Measurements from ENCODE around the gene ROCK2. TPM values are rescaled to one million over a fixed set of nuclear protein-coding genes. Genes with fewer than 3 reads are reported as not detected.
A peak's percentile ranks its signal among the peaks of the same experiment; 100 is the strongest.

ROCK2 gene
- total and polyA plus RNA-seq, 5 donors from 2014 or later = 8.6 to 20.6 (median 10.4) TPM

DNA sequence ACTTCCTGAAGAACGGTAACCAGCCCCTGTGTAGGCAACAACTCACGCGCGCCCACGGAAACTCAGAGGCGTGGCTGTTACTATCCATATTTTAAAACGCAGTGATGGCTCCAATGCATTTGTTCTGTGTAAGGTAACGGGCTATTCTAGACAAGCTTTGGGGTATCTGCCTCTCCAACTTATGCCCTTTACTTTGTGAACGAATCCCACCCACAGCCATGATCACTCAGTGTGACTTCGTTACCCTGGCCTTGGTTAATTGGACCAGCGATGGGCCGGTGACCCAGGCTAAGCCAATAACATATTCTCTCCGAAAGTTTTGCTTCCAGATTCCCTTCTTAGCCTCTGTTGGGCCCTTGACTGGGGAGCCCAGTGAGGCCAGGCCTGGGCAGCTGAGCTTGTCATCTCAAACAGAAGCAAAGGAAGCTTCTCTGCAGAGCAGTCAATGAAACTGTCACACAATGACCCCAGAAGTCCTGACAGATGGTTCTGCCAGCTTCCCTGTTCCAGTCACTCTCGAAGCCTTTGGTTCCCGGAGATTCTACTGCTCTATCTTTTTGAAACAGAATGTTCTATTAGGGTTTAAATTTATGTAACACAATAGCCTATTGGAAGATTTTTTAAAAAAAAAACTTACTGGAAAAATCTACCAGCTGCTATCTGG is 30.7 kb upstream of the ROCK2 start:
- no peak for DNase-seq
- no peaks in the 10 kb centered on the region for H3K9me3 ChIP-seq (ENCODE audit: control insufficient read depth in 2 of 2, low read length in 2 of 2)
- no peak overlapping the region for H3K27ac Mint-ChIP-seq
- no peaks in the 10 kb centered on the region for H3K27me3 ChIP-seq (ENCODE audit: control insufficient read depth, insufficient read depth, low read length)
- H3K4me3 ChIP-seq (ENCODE audit: low read depth, low read length) = no peak overlapping the region
- no peaks in the 10 kb centered on the region for H3K36me3 Mint-ChIP-seq
- no peaks in the 10 kb centered on the region for H3K9me3 Mint-ChIP-seq
- no peaks in the 10 kb centered on the region for H3K36me3 ChIP-seq (ENCODE audit: control insufficient read depth, insufficient read depth, low read length)
- H3K4me1 ChIP-seq (ENCODE audit: control insufficient read depth, insufficient read depth, low read length, poor library complexity, severe bottlenecking) = no peaks in the 10 kb centered on the region
- no peak for ATAC-seq (ENCODE audit: low read depth in 2 of 2)
- no peak overlapping the region for H3K4me3 Mint-ChIP-seq
- H3K27ac ChIP-seq (ENCODE audit: insufficient read depth, low read length, poor library complexity, severe bottlenecking) = no peak overlapping the region
- H3K4me1 Mint-ChIP-seq = no peaks in the 10 kb centered on the region
- peaks cover 23% of the 10 kb centered on the region for H3K27me3 Mint-ChIP-seq

DNA sequence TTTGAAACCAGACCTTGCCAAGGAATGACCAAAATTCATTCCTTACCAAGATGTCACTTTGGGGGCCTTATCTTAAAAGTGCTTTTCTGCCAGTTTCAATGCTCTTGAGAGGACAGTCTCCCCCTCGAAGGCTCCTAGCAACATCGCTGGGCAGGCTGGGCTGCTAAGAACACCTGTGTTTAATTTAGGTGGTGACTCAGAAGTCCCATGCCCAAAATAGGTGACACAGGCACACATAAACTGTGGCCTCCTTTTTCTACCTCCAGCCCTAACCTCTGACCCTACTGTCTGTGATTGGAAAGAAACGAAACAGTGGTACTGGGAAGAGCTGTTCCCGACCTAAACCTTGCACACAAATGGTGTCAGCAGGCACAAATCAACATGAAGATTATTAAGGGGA is 28.7 kb upstream of the ROCK2 start:
- no peak for DNase-seq
- H3K36me3 ChIP-seq (ENCODE audit: control insufficient read depth, insufficient read depth, low read length) = no peaks in the 10 kb centered on the region
- no peak overlapping the region for H3K4me3 ChIP-seq (ENCODE audit: low read depth, low read length)

DNA sequence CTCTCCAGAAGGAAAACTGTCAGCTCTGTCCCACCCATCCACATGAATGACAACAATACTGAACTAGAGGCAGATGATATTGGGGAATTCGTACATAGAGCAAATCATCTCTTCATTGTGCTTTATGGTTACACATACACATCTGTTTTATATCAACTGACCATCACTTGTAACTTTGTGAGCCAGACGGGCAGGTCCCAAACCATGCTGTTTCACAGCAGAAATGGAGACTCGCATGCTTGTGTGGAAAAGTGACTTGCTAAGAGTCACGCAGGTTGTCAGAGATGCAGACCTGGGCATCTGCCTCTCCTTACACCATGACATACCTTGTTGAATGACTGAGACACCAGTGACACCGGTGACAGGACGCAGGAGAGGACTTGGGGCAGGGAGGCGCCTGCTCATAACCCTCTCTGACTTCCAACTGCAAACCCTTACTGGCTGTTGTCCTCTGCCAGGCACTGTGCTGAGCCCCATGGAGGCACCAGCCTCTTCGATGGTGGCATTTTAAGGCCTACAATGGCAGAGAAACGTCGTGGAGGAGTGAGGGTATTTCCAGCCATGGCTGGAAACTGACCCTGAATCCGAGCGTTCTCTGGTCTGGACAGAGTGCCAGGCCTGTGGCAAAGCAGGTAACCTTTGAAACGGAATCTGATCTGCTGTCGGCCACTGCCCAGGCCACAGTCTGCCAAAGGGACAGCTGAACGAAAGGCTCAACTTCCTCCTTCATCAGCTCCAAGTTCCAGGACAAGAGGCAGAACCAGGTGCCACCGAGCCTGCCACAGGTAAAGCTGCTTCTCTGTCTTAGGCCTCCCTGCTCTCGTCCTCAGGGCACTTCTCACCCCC is 26.9 kb upstream of the ROCK2 start:
- H3K36me3 Mint-ChIP-seq = no peaks in the 10 kb centered on the region
- H3K4me3 Mint-ChIP-seq = no peak overlapping the region
- H3K27ac Mint-ChIP-seq = no peak overlapping the region
- no peak for DNase-seq
- H3K4me3 ChIP-seq (ENCODE audit: low read depth, low read length) = no peak overlapping the region
- no peaks in the 10 kb centered on the region for H3K4me1 ChIP-seq (ENCODE audit: control insufficient read depth, insufficient read depth, low read length, poor library complexity, severe bottlenecking)
- H3K4me1 Mint-ChIP-seq = no peaks in the 10 kb centered on the region
- H3K9me3 Mint-ChIP-seq = no peaks in the 10 kb centered on the region
- H3K9me3 ChIP-seq (ENCODE audit: control insufficient read depth in 2 of 2, low read length in 2 of 2) = no peaks in the 10 kb centered on the region
- H3K27me3 ChIP-seq (ENCODE audit: control insufficient read depth, insufficient read depth, low read length) = no peaks in the 10 kb centered on the region
- H3K36me3 ChIP-seq (ENCODE audit: control insufficient read depth, insufficient read depth, low read length) = no peaks in the 10 kb centered on the region
- peaks cover 15% of the 10 kb centered on the region for H3K27me3 Mint-ChIP-seq
- ATAC-seq (ENCODE audit: low read depth in 2 of 2) = no peak
- H3K27ac ChIP-seq (ENCODE audit: insufficient read depth, low read length, poor library complexity, severe bottlenecking) = no peak overlapping the region

More for the DNA sequence above, 28.7 kb upstream of the ROCK2 start:
- H3K9me3 ChIP-seq (ENCODE audit: control insufficient read depth in 2 of 2, low read length in 2 of 2) = no peaks in the 10 kb centered on the region
- no peak overlapping the region for H3K27ac ChIP-seq (ENCODE audit: insufficient read depth, low read length, poor library complexity, severe bottlenecking)
- no peaks in the 10 kb centered on the region for H3K4me1 Mint-ChIP-seq
- H3K36me3 Mint-ChIP-seq = no peaks in the 10 kb centered on the region
- H3K27ac Mint-ChIP-seq = no peak overlapping the region
- ATAC-seq (ENCODE audit: low read depth in 2 of 2) = no peak
- H3K27me3 ChIP-seq (ENCODE audit: control insufficient read depth, insufficient read depth, low read length) = no peaks in the 10 kb centered on the region
- no peak overlapping the region for H3K4me3 Mint-ChIP-seq
- no peaks in the 10 kb centered on the region for H3K9me3 Mint-ChIP-seq
- H3K4me1 ChIP-seq (ENCODE audit: control insufficient read depth, insufficient read depth, low read length, poor library complexity, severe bottlenecking) = no peaks in the 10 kb centered on the region
- peaks cover 18% of the 10 kb centered on the region for H3K27me3 Mint-ChIP-seq

DNA sequence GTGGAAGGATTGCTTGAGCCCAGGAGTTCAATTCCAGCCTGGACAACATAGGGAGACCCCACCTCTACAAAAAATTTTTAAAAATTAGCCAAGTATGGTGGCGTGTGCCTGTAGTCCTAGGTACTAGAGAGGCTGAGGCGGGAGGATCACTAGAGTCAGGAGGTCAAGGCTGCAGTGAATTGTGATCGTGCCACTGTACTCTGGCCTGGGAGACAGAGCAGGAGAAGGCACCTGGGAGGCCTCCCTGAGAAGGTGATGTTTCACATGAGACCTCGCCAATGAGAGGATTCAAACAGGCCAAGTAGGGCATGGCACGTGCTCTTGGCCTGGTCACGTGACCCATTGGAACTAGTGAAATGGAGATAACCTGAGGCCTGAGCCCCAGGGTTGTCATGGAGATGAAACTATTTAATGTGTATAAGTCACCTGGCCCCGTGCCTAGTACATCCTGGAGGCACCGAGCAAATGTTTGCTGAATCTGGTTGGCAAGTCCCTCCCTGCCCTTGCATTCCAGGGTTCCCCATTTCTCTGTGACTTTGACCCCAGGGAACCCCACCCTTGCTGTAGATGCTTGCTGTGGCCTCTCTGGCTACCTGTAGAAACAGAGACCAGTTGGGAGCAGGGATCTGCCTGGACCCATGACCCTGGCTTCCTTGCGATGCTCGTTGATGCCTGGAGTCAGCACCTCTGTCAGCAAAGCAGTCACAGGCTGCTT is 26.1 kb upstream of the ROCK2 start:
- no peaks in the 10 kb centered on the region for H3K36me3 Mint-ChIP-seq
- H3K27me3 Mint-ChIP-seq = peaks cover 23% of the 10 kb centered on the region
- ATAC-seq (ENCODE audit: low read depth in 2 of 2) (no peak), DNase-seq (no peak)
- Histone ChIP-seq H3K27me3 (ENCODE audit: control insufficient read depth, insufficient read depth, low read length) (no peaks in the 10 kb centered on the region), H3K36me3 (ENCODE audit: control insufficient read depth, insufficient read depth, low read length) (no peaks in the 10 kb centered on the region), H3K27ac (ENCODE audit: insufficient read depth, low read length, poor library complexity, severe bottlenecking) (no peak overlapping the region), H3K4me3 (ENCODE audit: low read depth, low read length) (no peak overlapping the region), H3K4me1 (ENCODE audit: control insufficient read depth, insufficient read depth, low read length, poor library complexity, severe bottlenecking) (no peaks in the 10 kb centered on the region), H3K9me3 (ENCODE audit: control insufficient read depth in 2 of 2, low read length in 2 of 2) (no peaks in the 10 kb centered on the region)
- H3K27ac Mint-ChIP-seq = no peak overlapping the region
- H3K4me1 Mint-ChIP-seq = no peaks in the 10 kb centered on the region
- H3K9me3 Mint-ChIP-seq = no peaks in the 10 kb centered on the region
- no peak overlapping the region for H3K4me3 Mint-ChIP-seq

DNA sequence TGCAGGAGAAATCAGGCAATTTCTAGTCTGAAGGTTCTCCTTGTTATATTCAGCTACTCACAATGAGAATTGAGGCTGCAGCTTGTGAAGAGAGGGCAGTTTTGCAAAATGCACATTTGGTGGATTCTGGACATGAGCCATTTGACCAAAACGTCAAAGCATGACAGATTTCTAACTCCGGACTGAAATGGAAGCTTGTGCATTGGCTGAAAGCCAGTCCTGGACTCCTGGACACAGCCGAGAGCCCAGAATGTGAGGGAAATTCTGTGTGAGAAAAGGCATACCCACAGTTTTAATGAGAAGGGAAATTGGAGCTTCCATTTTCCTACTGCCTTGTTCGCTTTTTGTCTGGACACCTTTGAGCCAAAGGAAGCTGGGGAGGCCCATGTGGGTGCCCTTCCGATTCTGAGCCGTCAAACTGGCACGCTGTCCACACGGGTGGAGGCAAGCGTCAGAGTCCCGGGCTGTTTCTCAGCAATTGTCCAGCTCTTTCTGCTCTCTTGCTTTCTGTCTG is 23.7 kb upstream of the ROCK2 start:
- peaks cover 0 to 2% (median 0%) of the 10 kb centered on the region in 7 donors for H3K9me3 Mint-ChIP-seq
- DNase-seq = no peak
- H3K36me3 Mint-ChIP-seq = no peaks in the 10 kb centered on the region
- ATAC-seq (ENCODE audit: low read depth in 2 of 2) = no peak
- H3K4me1 ChIP-seq (ENCODE audit: control insufficient read depth, insufficient read depth, low read length, poor library complexity, severe bottlenecking) = no peaks in the 10 kb centered on the region
- no peaks in the 10 kb centered on the region for H3K9me3 ChIP-seq (ENCODE audit: control insufficient read depth in 2 of 2, low read length in 2 of 2)
- no peak overlapping the region for H3K27ac ChIP-seq (ENCODE audit: insufficient read depth, low read length, poor library complexity, severe bottlenecking)
- no peak overlapping the region for H3K4me3 ChIP-seq (ENCODE audit: low read depth, low read length)
- no peak overlapping the region for H3K27ac Mint-ChIP-seq
- no peaks in the 10 kb centered on the region for H3K36me3 ChIP-seq (ENCODE audit: control insufficient read depth, insufficient read depth, low read length)
- H3K27me3 ChIP-seq (ENCODE audit: control insufficient read depth, insufficient read depth, low read length) = no peaks in the 10 kb centered on the region
- peaks cover 12% of the 10 kb centered on the region for H3K27me3 Mint-ChIP-seq
- no peak overlapping the region for H3K4me3 Mint-ChIP-seq
- no peaks in the 10 kb centered on the region for H3K4me1 Mint-ChIP-seq

DNA sequence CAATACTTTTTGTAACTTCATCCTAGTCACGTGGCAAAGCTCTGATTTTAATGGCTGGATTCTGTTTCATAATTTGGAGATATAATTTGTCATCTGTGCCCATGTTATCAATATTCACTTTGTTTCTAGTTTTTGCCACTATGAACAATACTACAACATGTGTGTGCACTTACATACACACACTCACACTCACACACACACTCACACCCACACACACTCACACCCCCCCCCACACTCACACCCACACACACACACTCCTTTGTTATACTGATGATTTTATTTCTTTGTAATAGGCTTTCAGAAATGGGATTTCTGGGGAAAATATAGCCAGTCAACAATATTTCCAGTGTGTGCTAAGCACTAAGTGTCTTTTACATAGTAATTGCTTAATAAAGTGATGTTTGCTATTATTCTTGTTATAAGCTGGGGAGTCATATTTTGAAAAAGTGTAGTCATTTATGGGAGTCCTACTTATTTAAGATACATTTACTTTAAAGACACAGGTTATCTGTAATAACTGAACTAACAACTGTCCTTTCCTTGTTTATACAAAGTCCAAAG is 22.8 kb upstream of the ROCK2 start:
- H3K27ac ChIP-seq (ENCODE audit: insufficient read depth, low read length, poor library complexity, severe bottlenecking) = no peak overlapping the region
- DNase-seq = no peak
- Mint-ChIP-seq H3K27ac (peak overlapping the region in 1 of 3 donors; percentile 36), H3K9me3 (peaks cover 0 to 2% (median 0%) of the 10 kb centered on the region in 7 donors), H3K4me3 (no peak overlapping the region), H3K27me3 (peaks cover 11% of the 10 kb centered on the region), H3K36me3 (no peaks in the 10 kb centered on the region), H3K4me1 (no peaks in the 10 kb centered on the region)
- H3K27me3 ChIP-seq (ENCODE audit: control insufficient read depth, insufficient read depth, low read length) = no peaks in the 10 kb centered on the region
- ATAC-seq (ENCODE audit: low read depth in 2 of 2) = no peak
- H3K4me1 ChIP-seq (ENCODE audit: control insufficient read depth, insufficient read depth, low read length, poor library complexity, severe bottlenecking) = no peaks in the 10 kb centered on the region
- H3K9me3 ChIP-seq (ENCODE audit: control insufficient read depth in 2 of 2, low read length in 2 of 2) = no peaks in the 10 kb centered on the region
- H3K36me3 ChIP-seq (ENCODE audit: control insufficient read depth, insufficient read depth, low read length) = no peaks in the 10 kb centered on the region
- no peak overlapping the region for H3K4me3 ChIP-seq (ENCODE audit: low read depth, low read length)

DNA sequence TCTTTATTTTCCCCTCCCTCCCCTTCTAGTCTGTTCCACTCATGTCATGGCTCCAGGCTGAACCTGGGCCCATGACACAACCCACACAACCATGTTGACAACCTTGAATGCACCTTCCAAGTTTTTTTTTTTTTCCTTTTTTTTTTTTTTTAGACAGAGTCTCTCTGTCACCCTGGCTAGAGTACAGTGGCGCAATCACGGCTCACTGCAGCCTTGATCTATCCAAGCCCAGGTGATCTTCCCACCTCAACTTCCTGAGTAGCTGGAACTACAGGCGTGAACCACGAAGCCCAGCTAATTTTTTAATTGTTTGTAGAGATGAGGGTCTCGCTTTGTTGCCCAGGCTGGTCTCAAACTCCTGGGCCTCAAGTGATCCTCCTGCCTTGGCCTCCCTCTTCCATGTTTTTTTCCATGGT is 21.9 kb upstream of the ROCK2 start:
- Mint-ChIP-seq H3K36me3 (no peaks in the 10 kb centered on the region), H3K4me1 (no peaks in the 10 kb centered on the region), H3K9me3 (peaks cover 0 to 2% (median 0%) of the 10 kb centered on the region in 7 donors), H3K27ac (no peak overlapping the region), H3K27me3 (peaks cover 11% of the 10 kb centered on the region), H3K4me3 (no peak overlapping the region)
- no peak for ATAC-seq (ENCODE audit: low read depth in 2 of 2)
- Histone ChIP-seq H3K9me3 (ENCODE audit: control insufficient read depth in 2 of 2, low read length in 2 of 2) (no peaks in the 10 kb centered on the region), H3K4me1 (ENCODE audit: control insufficient read depth, insufficient read depth, low read length, poor library complexity, severe bottlenecking) (no peaks in the 10 kb centered on the region), H3K27me3 (ENCODE audit: control insufficient read depth, insufficient read depth, low read length) (no peaks in the 10 kb centered on the region), H3K36me3 (ENCODE audit: control insufficient read depth, insufficient read depth, low read length) (no peaks in the 10 kb centered on the region), H3K4me3 (ENCODE audit: low read depth, low read length) (no peak overlapping the region), H3K27ac (ENCODE audit: insufficient read depth, low read length, poor library complexity, severe bottlenecking) (no peak overlapping the region)
- no peak for DNase-seq
